ENCODE data around the gene MAN1A2.

DNA sequence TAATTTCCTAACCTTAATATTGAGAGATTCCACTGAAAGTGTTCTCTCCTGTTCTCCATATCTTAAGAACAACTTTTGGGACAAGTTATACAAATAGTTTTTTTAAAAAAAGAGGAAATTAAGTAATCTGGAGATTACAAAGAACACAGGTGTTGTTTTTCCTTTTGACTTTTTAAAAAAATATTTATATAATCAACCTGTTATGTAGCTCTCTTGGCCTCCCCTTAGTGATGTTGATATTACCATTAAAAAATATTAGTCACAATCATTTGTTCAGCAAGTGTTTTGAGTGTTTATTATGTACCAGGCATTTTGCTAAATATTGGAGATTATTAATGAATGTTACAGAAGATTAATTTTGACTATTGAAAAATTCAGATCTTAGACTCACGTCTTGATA lies 8.1 kb downstream of the MAN1A2 start:
- TF ChIP-seq ATF3 (IDR thresholded peaks at IDR 0.05; ENCODE audit: borderline replicate concordance, extremely low read depth, low read depth, low read length) (no peak), SUZ12 (IDR thresholded peaks at IDR 0.05; ENCODE audit: unreplicated experiment) (no peak), POLR2AphosphoS5 (IDR thresholded peaks at IDR 0.05; ENCODE audit: low read length) (no peak), JUND (IDR thresholded peaks at IDR 0.05; ENCODE audit: low read depth, low read length) (no peak), CTCF (IDR thresholded peaks at IDR 0.05 in 2 of 3, conservative IDR thresholded peaks at IDR 0.05 in 1 of 3; ENCODE audit: control insufficient read depth in 2 of 3, extremely low read depth in 1 of 3, insufficient read depth in 1 of 3, low read depth in 3 of 3, low read length in 3 of 3) (no peak), SREBF1 (IDR thresholded peaks at IDR 0.05; ENCODE audit: low read length) (no peak), SP1 (IDR thresholded peaks at IDR 0.05; ENCODE audit: low read depth, low read length) (no peak)
